NT2/D1 (cell line): ENCODE results near the gene SOCS3.

Experiments
- DNase-seq: peaks from one replicate; pipeline ENCODE4 v3.0.0-alpha.2; 2011; ENCODE audit warnings: low read depth, low spot score
- H3K27me3 ChIP-seq: 2 replicates; pipeline ENCODE4 v1.6.0; 2011; ENCODE audit warnings: mild to moderate bottlenecking; ENCODE audit not compliant: insufficient read length, insufficient read depth
- H3K36me3 ChIP-seq: 2 replicates; pipeline ENCODE4 v1.6.1; 2011; ENCODE audit warnings: mild to moderate bottlenecking, low read length, mixed read lengths; ENCODE audit not compliant: insufficient read depth, insufficient read length
- H3K4me1 ChIP-seq: 2 replicates; pipeline ENCODE4 v1.5.1; 2011; ENCODE audit not compliant: insufficient read depth, insufficient read length
- H3K4me3 ChIP-seq: 2 replicates; pipeline ENCODE4 v1.5.1; 2011; ENCODE audit warnings: low read depth; ENCODE audit not compliant: insufficient read length
- H3K9ac ChIP-seq: 2 replicates; pipeline ENCODE4 v1.6.0; 2011; ENCODE audit warnings: low read depth; ENCODE audit not compliant: insufficient read length
- H3K9me3 ChIP-seq: 2 replicates; pipeline ENCODE4 v1.5.1; 2011; ENCODE audit warnings: mild to moderate bottlenecking, low read length; ENCODE audit not compliant: insufficient read depth
- SUZ12 ChIP-seq: IDR thresholded peaks from 2 replicates; pipeline ENCODE4 v1.6.1; 2011; ENCODE audit not compliant: insufficient read length, insufficient read depth; ENCODE audit errors: extremely low read depth
- YY1 ChIP-seq: IDR thresholded peaks from 2 replicates; pipeline ENCODE4 v1.6.1; 2011; ENCODE audit not compliant: insufficient read length, insufficient read depth
- ZNF274 ChIP-seq: IDR thresholded peaks from 2 replicates; pipeline ENCODE4 v1.6.1; 2011; ENCODE audit warnings: mild to moderate bottlenecking, low read depth, low read length

Gene SOCS3

GRCh38 chr17:78329263-78330059, 30.4 kb downstream of the SOCS3 start:
- Histone ChIP-seq H3K36me3 (no peaks in the 10 kb centered on the region), H3K9me3 (no peaks in the 10 kb centered on the region), H3K4me3 (no peak overlapping the region), H3K27me3 (peaks cover 4% of the 10 kb centered on the region), H3K4me1 (peaks cover 18% of the 10 kb centered on the region), H3K9ac (peak overlapping the region; percentile 46)
- no peak for DNase-seq
- TF ChIP-seq YY1 (no peak), ZNF274 (no peak), SUZ12 (no peak)

DNA sequence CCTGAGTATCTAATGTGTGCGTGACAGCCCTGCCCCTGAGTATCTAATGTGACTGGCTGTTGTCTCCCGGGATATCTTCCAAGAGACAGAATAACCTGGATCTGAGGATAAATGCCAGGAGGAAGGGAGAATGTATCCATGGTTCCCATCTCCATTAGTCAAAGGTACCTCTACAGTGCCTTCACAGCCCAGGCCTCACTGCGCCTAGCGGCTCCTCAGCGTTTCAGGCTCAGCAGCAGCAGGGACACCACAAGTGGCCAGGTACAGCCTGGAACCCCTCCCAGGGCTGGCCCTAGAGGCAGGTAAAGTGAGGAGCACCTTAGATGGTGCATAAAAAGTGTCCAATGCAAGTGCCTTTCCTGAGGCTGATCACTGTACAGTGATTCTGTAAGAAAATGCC, 32.0 kb downstream of the SOCS3 start:
- DNase-seq = no peak
- TF ChIP-seq YY1 (no peak), ZNF274 (no peak), SUZ12 (no peak)
- Histone ChIP-seq H3K4me1 (peaks cover 22% of the 10 kb centered on the region), H3K9ac (no peak overlapping the region), H3K4me3 (no peak overlapping the region), H3K36me3 (no peaks in the 10 kb centered on the region), H3K9me3 (no peaks in the 10 kb centered on the region), H3K27me3 (peaks cover 4% of the 10 kb centered on the region)

DNA sequence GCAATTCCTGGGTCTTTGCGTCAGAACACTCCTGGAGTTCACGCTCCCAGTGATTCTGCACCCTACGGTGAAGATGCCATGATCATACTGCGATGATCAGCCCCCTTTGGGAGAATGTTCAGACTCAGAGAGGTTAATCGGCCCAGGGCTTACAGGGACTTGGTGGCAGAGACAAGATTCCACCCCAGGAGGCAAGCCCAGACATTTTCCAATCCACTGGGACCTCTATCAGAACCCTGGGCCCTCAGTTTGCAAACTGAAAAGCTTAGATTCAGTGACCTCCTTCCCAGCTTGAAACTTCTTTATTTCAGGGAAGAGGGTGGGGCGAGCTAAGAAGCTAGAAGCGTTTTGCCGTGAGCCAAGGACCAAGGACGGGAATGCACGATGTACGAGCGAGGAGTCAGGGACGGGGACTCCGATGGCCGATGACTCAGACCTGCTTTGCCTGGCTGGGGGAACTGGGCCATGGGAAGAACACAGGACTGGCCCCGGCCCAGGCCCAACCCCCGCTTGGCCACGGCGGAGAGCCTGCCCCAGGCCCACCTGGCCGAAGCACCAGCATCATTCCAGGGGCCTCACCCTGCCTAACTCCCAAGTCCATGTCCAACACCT, 34.7 kb downstream of the SOCS3 start:
- H3K9ac ChIP-seq = peak overlapping the region; percentile 57

GRCh38 chr17:78324391-78325075, 35.3 kb downstream of the SOCS3 start:
- H3K9ac ChIP-seq = peak overlapping the region; percentile 57
- H3K27me3 ChIP-seq = peaks cover 4% of the 10 kb centered on the region
- no peak for DNase-seq
- H3K4me3 ChIP-seq = no peak overlapping the region
- H3K36me3 ChIP-seq = no peaks in the 10 kb centered on the region
- no peaks in the 10 kb centered on the region for H3K9me3 ChIP-seq
- TF ChIP-seq YY1 (no peak), SUZ12 (no peak), ZNF274 (no peak)
- H3K4me1 ChIP-seq = peaks cover 23% of the 10 kb centered on the region

More for the DNA sequence above, 34.7 kb downstream of the SOCS3 start:
- TF ChIP-seq YY1 (no peak), ZNF274 (no peak), SUZ12 (no peak)
- Histone ChIP-seq H3K27me3 (peaks cover 4% of the 10 kb centered on the region), H3K36me3 (no peaks in the 10 kb centered on the region), H3K9me3 (no peaks in the 10 kb centered on the region), H3K4me3 (no peak overlapping the region), H3K4me1 (peaks cover 28% of the 10 kb centered on the region)
- no peak for DNase-seq

GRCh38 chr17:78323826-78324390, 36.0 kb downstream of the SOCS3 start:
- Histone ChIP-seq H3K9ac (no peak overlapping the region), H3K4me1 (peaks cover 19% of the 10 kb centered on the region), H3K36me3 (no peaks in the 10 kb centered on the region), H3K4me3 (no peak overlapping the region), H3K27me3 (peaks cover 4% of the 10 kb centered on the region), H3K9me3 (no peaks in the 10 kb centered on the region)
- no peak for TF ChIP-seq ZNF274
- no peak for TF ChIP-seq YY1
- no peak for TF ChIP-seq SUZ12
- DNase-seq = no peak

GRCh38 chr17:78322858-78323455, 36.9 kb downstream of the SOCS3 start:
- H3K36me3 ChIP-seq = no peaks in the 10 kb centered on the region
- no peak overlapping the region for H3K9ac ChIP-seq
- no peak for TF ChIP-seq SUZ12
- no peak for TF ChIP-seq ZNF274
- no peaks in the 10 kb centered on the region for H3K9me3 ChIP-seq
- H3K4me3 ChIP-seq = no peak overlapping the region
- DNase-seq = no peak
- peaks cover 4% of the 10 kb centered on the region for H3K27me3 ChIP-seq
- H3K4me1 ChIP-seq = peaks cover 25% of the 10 kb centered on the region

- Histone ChIP-seq H3K9me3 (no peaks in the 10 kb centered on the region), H3K36me3 (no peaks in the 10 kb centered on the region), H3K4me3 (no peak overlapping the region), H3K9ac (no peak overlapping the region), H3K4me1 (peaks cover 30% of the 10 kb centered on the region), H3K27me3 (peaks cover 4% of the 10 kb centered on the region)
- no peak for DNase-seq
- TF ChIP-seq YY1 = no peak
- TF ChIP-seq SUZ12 = no peak
- no peak for TF ChIP-seq ZNF274
These were observed 37.5 kb downstream of the SOCS3 start for GRCh38 chr17:78322327-78322857.
